Measurements from ENCODE around the gene USF3. TPM values are rescaled to one million over a fixed set of nuclear protein-coding genes. Genes with fewer than 3 reads are reported as not detected.

USF3 gene
- total and polyA plus RNA-seq, 2 experiments from 2014 or later, result 5.8 to 18.8 TPM

- TF ChIP-seq, protein P1, sequence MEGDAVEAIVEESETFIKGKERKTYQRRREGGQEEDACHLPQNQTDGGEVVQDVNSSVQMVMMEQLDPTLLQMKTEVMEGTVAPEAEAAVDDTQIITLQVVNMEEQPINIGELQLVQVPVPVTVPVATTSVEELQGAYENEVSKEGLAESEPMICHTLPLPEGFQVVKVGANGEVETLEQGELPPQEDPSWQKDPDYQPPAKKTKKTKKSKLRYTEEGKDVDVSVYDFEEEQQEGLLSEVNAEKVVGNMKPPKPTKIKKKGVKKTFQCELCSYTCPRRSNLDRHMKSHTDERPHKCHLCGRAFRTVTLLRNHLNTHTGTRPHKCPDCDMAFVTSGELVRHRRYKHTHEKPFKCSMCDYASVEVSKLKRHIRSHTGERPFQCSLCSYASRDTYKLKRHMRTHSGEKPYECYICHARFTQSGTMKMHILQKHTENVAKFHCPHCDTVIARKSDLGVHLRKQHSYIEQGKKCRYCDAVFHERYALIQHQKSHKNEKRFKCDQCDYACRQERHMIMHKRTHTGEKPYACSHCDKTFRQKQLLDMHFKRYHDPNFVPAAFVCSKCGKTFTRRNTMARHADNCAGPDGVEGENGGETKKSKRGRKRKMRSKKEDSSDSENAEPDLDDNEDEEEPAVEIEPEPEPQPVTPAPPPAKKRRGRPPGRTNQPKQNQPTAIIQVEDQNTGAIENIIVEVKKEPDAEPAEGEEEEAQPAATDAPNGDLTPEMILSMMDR (IDR thresholded peaks at IDR 0.05; ENCODE audit: poor library complexity), result no peak
- TF ChIP-seq EZH2 (IDR thresholded peaks at IDR 0.05; ENCODE audit: borderline replicate concordance) (no peak), EZH2phosphoT487 (IDR thresholded peaks at IDR 0.05; ENCODE audit: low read depth, severe bottlenecking, unreplicated experiment) (no peak)
- Histone ChIP-seq H3K79me2 (no peaks in the 10 kb centered on the region), H3K4me1 (ENCODE audit: insufficient read depth) (no peaks in the 10 kb centered on the region), H3K9me2 (replicated peaks; ENCODE audit: insufficient read depth) (no peaks in the 10 kb centered on the region), H2AFZ (no peak overlapping the region), H3K9me3 (ENCODE audit: low read depth) (no peaks in the 10 kb centered on the region), H3K27ac (no peak overlapping the region), H3K36me3 (replicated peaks; ENCODE audit: insufficient read depth, low read depth) (no peaks in the 10 kb centered on the region), H3K27me3 (no peaks in the 10 kb centered on the region), H3K4me2 (no peak overlapping the region), H4K20me1 (ENCODE audit: insufficient read depth, poor library complexity, severe bottlenecking) (no peaks in the 10 kb centered on the region), H3K4me3 (no peak overlapping the region)
- WGBS (ENCODE audit: low lambda C conversion rate, missing lambda C conversion rate), result 96% methylated on average over 3 of the region's 3 CpGs
- no peak for DNase-seq (ENCODE audit: low spot score)
Measured at GRCh38 chr3:113717308-113717707, 20.9 kb upstream of the USF3 start.

GRCh38 chr3:113714702-113715101 is 18.3 kb upstream of the USF3 start:
- Histone ChIP-seq H2AFZ (no peak overlapping the region), H3K4me3 (no peak overlapping the region), H3K27ac (no peak overlapping the region), H3K36me3 (replicated peaks; ENCODE audit: insufficient read depth, low read depth) (no peaks in the 10 kb centered on the region), H3K4me2 (no peak overlapping the region), H3K9me3 (ENCODE audit: low read depth) (no peaks in the 10 kb centered on the region), H3K9me2 (replicated peaks; ENCODE audit: insufficient read depth) (no peaks in the 10 kb centered on the region), H4K20me1 (ENCODE audit: insufficient read depth, poor library complexity, severe bottlenecking) (no peaks in the 10 kb centered on the region), H3K79me2 (no peaks in the 10 kb centered on the region), H3K27me3 (no peaks in the 10 kb centered on the region), H3K4me1 (ENCODE audit: insufficient read depth) (no peaks in the 10 kb centered on the region)
- 83% methylated on average over 1 of the region's 1 CpG for WGBS (ENCODE audit: low lambda C conversion rate, missing lambda C conversion rate)
- no peak for TF ChIP-seq EZH2phosphoT487 (IDR thresholded peaks at IDR 0.05; ENCODE audit: low read depth, severe bottlenecking, unreplicated experiment)
- TF ChIP-seq EZH2 (IDR thresholded peaks at IDR 0.05; ENCODE audit: borderline replicate concordance), result no peak
- TF ChIP-seq, protein P1 (IDR thresholded peaks at IDR 0.05; ENCODE audit: poor library complexity), result no peak
- DNase-seq (ENCODE audit: low spot score), result no peak

- H3K36me3 ChIP-seq (replicated peaks; ENCODE audit: insufficient read depth, low read depth), result no peaks in the 10 kb centered on the region
- no peak overlapping the region for H3K27ac ChIP-seq
- H3K4me3 ChIP-seq, result no peak overlapping the region
- H3K27me3 ChIP-seq, result no peaks in the 10 kb centered on the region
- H4K20me1 ChIP-seq (ENCODE audit: insufficient read depth, poor library complexity, severe bottlenecking), result no peaks in the 10 kb centered on the region
- no peaks in the 10 kb centered on the region for H3K9me2 ChIP-seq (replicated peaks; ENCODE audit: insufficient read depth)
- no peak overlapping the region for H3K4me2 ChIP-seq
- TF ChIP-seq EZH2phosphoT487 (IDR thresholded peaks at IDR 0.05; ENCODE audit: low read depth, severe bottlenecking, unreplicated experiment) (no peak), EZH2 (IDR thresholded peaks at IDR 0.05; ENCODE audit: borderline replicate concordance) (no peak)
- TF ChIP-seq, protein P1 (IDR thresholded peaks at IDR 0.05; ENCODE audit: poor library complexity), result no peak
- no peak for DNase-seq (ENCODE audit: low spot score)
- H2AFZ ChIP-seq, result no peak overlapping the region
- no peaks in the 10 kb centered on the region for H3K79me2 ChIP-seq
- no peaks in the 10 kb centered on the region for H3K9me3 ChIP-seq (ENCODE audit: low read depth)
- no peaks in the 10 kb centered on the region for H3K4me1 ChIP-seq (ENCODE audit: insufficient read depth)
- 83% methylated on average over 3 of the region's 3 CpGs for WGBS (ENCODE audit: low lambda C conversion rate, missing lambda C conversion rate)
Measured at GRCh38 chr3:113712129-113712528, 15.7 kb upstream of the USF3 start.

DNA sequence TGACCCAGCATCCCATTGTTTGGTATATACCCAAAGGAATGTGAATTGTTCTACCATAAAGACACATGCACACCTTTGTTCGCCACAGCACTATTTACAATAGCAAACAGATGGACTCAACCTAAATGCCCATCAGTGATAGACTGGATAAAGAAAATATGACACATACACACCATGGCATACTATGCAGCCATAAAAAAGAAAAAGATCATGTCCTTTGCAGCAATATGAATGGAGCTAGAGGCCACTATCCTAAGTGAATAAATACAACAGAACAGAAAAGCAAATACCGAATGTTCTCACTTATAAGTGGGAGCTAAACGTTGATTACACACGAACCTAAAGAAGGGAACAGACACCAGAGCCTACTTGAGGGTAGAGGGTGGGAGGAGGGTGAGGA is 11.4 kb upstream of the USF3 start:
- Histone ChIP-seq H3K4me1 (ENCODE audit: insufficient read depth) (no peaks in the 10 kb centered on the region), H3K9me3 (ENCODE audit: low read depth) (no peaks in the 10 kb centered on the region), H3K4me2 (no peak overlapping the region), H3K4me3 (no peak overlapping the region), H3K79me2 (no peaks in the 10 kb centered on the region), H3K27me3 (no peaks in the 10 kb centered on the region), H2AFZ (no peak overlapping the region), H3K27ac (no peak overlapping the region), H3K36me3 (replicated peaks; ENCODE audit: insufficient read depth, low read depth) (no peaks in the 10 kb centered on the region), H3K9me2 (replicated peaks; ENCODE audit: insufficient read depth) (no peaks in the 10 kb centered on the region), H4K20me1 (ENCODE audit: insufficient read depth, poor library complexity, severe bottlenecking) (no peaks in the 10 kb centered on the region)
- WGBS (ENCODE audit: low lambda C conversion rate, missing lambda C conversion rate), result 93% methylated on average over 4 of the region's 4 CpGs
- TF ChIP-seq EZH2 (IDR thresholded peaks at IDR 0.05; ENCODE audit: borderline replicate concordance) (no peak), EZH2phosphoT487 (IDR thresholded peaks at IDR 0.05; ENCODE audit: low read depth, severe bottlenecking, unreplicated experiment) (no peak)
- TF ChIP-seq, protein P1 (IDR thresholded peaks at IDR 0.05; ENCODE audit: poor library complexity), result no peak
- DNase-seq (ENCODE audit: low spot score), result no peak

Data from hepatocyte (in vitro differentiated cells).